H9 (cell line): ENCODE measurements around the gene ST8SIA5. TPM values are rescaled to one million over a fixed set of nuclear protein-coding genes. Genes with fewer than 3 reads are reported as not detected.

Experiments used
- DNase-seq: peaks from one replicate; pipeline ENCODE4 v3.0.0-alpha.2; 2017
- H2AFZ ChIP-seq: one replicate; pipeline ENCODE4 v1.6.1; 2013; ENCODE audit warnings: mild to moderate bottlenecking, low read length, control low read depth, moderate library complexity
- H2AK5ac ChIP-seq: 2 replicates; pipeline ENCODE4 v1.6.1; 2013; ENCODE audit warnings: low read length, control low read depth, mixed read lengths; ENCODE audit not compliant: insufficient read length
- H2BK120ac ChIP-seq: one replicate; pipeline ENCODE4 v1.6.1; 2013; ENCODE audit warnings: low read depth, mild to moderate bottlenecking, low read length, control low read depth, inconsistent platforms; ENCODE audit not compliant: poor library complexity, severe bottlenecking
- H2BK12ac ChIP-seq: 2 replicates; pipeline ENCODE4 v1.6.1; 2013; ENCODE audit warnings: low read length, control low read depth, mixed read lengths, low read depth; ENCODE audit not compliant: insufficient read length
- H2BK15ac ChIP-seq: 2 replicates; pipeline ENCODE4 v1.6.1; 2013; ENCODE audit warnings: low read depth, low read length, control low read depth
- H2BK20ac ChIP-seq: one replicate; pipeline ENCODE4 v1.6.1; 2013; ENCODE audit warnings: low read depth, mild to moderate bottlenecking, low read length, control low read depth, inconsistent platforms; ENCODE audit not compliant: poor library complexity, severe bottlenecking
- H2BK5ac ChIP-seq: 2 replicates; pipeline ENCODE4 v1.6.1; 2013; ENCODE audit warnings: low read length, control low read depth, mixed read lengths; ENCODE audit not compliant: insufficient read length
- H3K14ac ChIP-seq: 2 replicates; pipeline ENCODE4 v1.6.1; 2013; ENCODE audit warnings: low read length, control low read depth; ENCODE audit not compliant: insufficient read depth
- H3K18ac ChIP-seq: 2 replicates; pipeline ENCODE4 v1.6.1; 2013; ENCODE audit warnings: low read depth, mild to moderate bottlenecking, mixed read lengths, low read length, control low read depth; ENCODE audit not compliant: insufficient read length
- H3K23ac ChIP-seq: 2 replicates; pipeline ENCODE4 v1.6.1; 2013; ENCODE audit warnings: low read length, control low read depth, mixed read lengths, low read depth; ENCODE audit not compliant: insufficient read length
- H3K23me2 ChIP-seq: 2 replicates; pipeline ENCODE4 v1.6.1; 2013; ENCODE audit warnings: low read depth, mild to moderate bottlenecking, mixed read lengths, low read length, control low read depth; ENCODE audit not compliant: insufficient read length, poor library complexity, severe bottlenecking
- H3K27ac ChIP-seq: 2 replicates; pipeline ENCODE4 v1.5.1; 2013; ENCODE audit warnings: low read length, control low read depth, mixed read lengths, low read depth; ENCODE audit not compliant: insufficient read length
- H3K27me3 ChIP-seq: 2 replicates; pipeline ENCODE4 v1.6.1; 2013; ENCODE audit warnings: low read length, control low read depth, inconsistent platforms; ENCODE audit not compliant: insufficient read depth
- H3K4ac ChIP-seq: 2 replicates; pipeline ENCODE4 v1.6.1; 2013; ENCODE audit warnings: low read depth, mild to moderate bottlenecking, control low read depth, inconsistent platforms, low read length, moderate library complexity
- H3K4me1 ChIP-seq: 2 replicates; pipeline ENCODE4 v1.6.1; 2013; ENCODE audit warnings: low read length, control low read depth, inconsistent platforms; ENCODE audit not compliant: insufficient read depth
- H3K4me2 ChIP-seq: 2 replicates; pipeline ENCODE4 v1.6.1; 2013; ENCODE audit warnings: low read length, control low read depth, mixed read lengths; ENCODE audit not compliant: insufficient read length, insufficient read depth
- H3K56ac ChIP-seq: 2 replicates; pipeline ENCODE4 v1.6.1; 2013; ENCODE audit warnings: low read depth, mild to moderate bottlenecking, mixed read lengths, low read length, control low read depth; ENCODE audit not compliant: insufficient read length
- H3K79me1 ChIP-seq: 2 replicates; pipeline ENCODE4 v1.6.1; 2013; ENCODE audit warnings: low read depth, mild to moderate bottlenecking, moderate library complexity, low read length, control low read depth, inconsistent platforms; ENCODE audit not compliant: insufficient read depth, poor library complexity, severe bottlenecking
- H3K79me2 ChIP-seq: 2 replicates; pipeline ENCODE4 v1.6.1; 2013; ENCODE audit warnings: low read length, control low read depth, inconsistent platforms; ENCODE audit not compliant: insufficient read depth
- H3K9ac ChIP-seq: 2 replicates; pipeline ENCODE4 v1.6.1; 2013; ENCODE audit warnings: low read length, control low read depth, mixed read lengths; ENCODE audit not compliant: insufficient read length; ENCODE audit errors: extremely low read depth
- H3K9me3 ChIP-seq: one replicate; pipeline ENCODE4 v1.6.1; 2013; ENCODE audit warnings: low read depth, low read length, inconsistent platforms; ENCODE audit not compliant: control insufficient read depth
- H3T11ph ChIP-seq: one replicate; pipeline ENCODE4 v1.6.1; 2013; ENCODE audit warnings: mild to moderate bottlenecking, low read length, control low read depth, inconsistent platforms
- H4K20me1 ChIP-seq: one replicate; pipeline ENCODE4 v1.6.1; 2013; ENCODE audit not compliant: control insufficient read depth, insufficient read length, insufficient read depth
- H4K5ac ChIP-seq: 2 replicates; pipeline ENCODE4 v1.6.1; 2013; ENCODE audit warnings: low read depth, mild to moderate bottlenecking, mixed read lengths, low read length, control low read depth; ENCODE audit not compliant: insufficient read length
- H4K8ac ChIP-seq: replicated peaks from 2 replicates; pipeline ENCODE4 v1.6.1; 2013; ENCODE audit warnings: low read length, control low read depth, mixed read lengths, low read depth; ENCODE audit not compliant: insufficient read length
- H4K91ac ChIP-seq: 2 replicates; pipeline ENCODE4 v1.6.1; 2013; ENCODE audit warnings: low read depth, mild to moderate bottlenecking, moderate library complexity, mixed read lengths, low read length, control low read depth; ENCODE audit not compliant: insufficient read length
- H3K27ac Mint-ChIP-seq, 3 experiments: 2 replicates in 2 of 3; 3 replicates in 1 of 3; pipeline ENCODE4 v1.8.0; 2020 to 2021; ENCODE audit warnings: mixed read lengths in 3 of 3, mild to moderate bottlenecking in 1 of 3, moderate library complexity in 1 of 3
- H3K27me3 Mint-ChIP-seq: 2 replicates; pipeline ENCODE4 v1.8.0; 2021; ENCODE audit warnings: low read depth, mild to moderate bottlenecking, moderate library complexity, mixed read lengths
- H3K36me3 Mint-ChIP-seq, 3 experiments: 2 replicates in 2 of 3; 3 replicates in 1 of 3; pipeline ENCODE4 v1.8.0; 2020 to 2021; ENCODE audit warnings: low read depth in 3 of 3, mixed read lengths in 3 of 3; ENCODE audit not compliant: insufficient read depth in 1 of 3
- H3K4me1 Mint-ChIP-seq, 2 experiments: 2 replicates each; pipeline ENCODE4 v1.8.0; 2020; ENCODE audit warnings: mixed read lengths in 2 of 2
- H3K4me3 Mint-ChIP-seq, 2 experiments: 2 replicates in 1 of 2; 3 replicates in 1 of 2; pipeline ENCODE4 v1.8.0; 2020 to 2021; ENCODE audit warnings: mild to moderate bottlenecking in 2 of 2, mixed read lengths in 2 of 2, moderate library complexity in 1 of 2
- H3K9me3 Mint-ChIP-seq, 2 experiments: 2 replicates in 1 of 2; 3 replicates in 1 of 2; pipeline ENCODE4 v1.8.0; 2020; ENCODE audit warnings: mild to moderate bottlenecking in 2 of 2, mixed read lengths in 2 of 2, moderate library complexity in 1 of 2
- CTCF ChIP-seq: fragments of 200-600 bp; sonication (generic); conservative IDR thresholded peaks from 3 replicates; pipeline ENCODE4 v1.8.0; 2021; ENCODE audit warnings: antibody characterized with exemption, mild to moderate bottlenecking
- WGBS: extraction: QIAGEN DNeasy Blood & Tissue Kit; methylation state at CpG from one replicate; pipeline ENCODE4 v1.1.7; 2013; ENCODE audit warnings: missing lambda C conversion rate, low lambda C conversion rate, mixed read lengths; ENCODE audit not compliant: insufficient read length; ENCODE audit errors: extremely low coverage; 5-methylcytosine and 5-hydroxymethylcytosine counted together
- total RNA-seq: library from RNA; stranded (reverse); gene quantifications from 2 replicates; pipeline ENCODE4 v1.2.1, GENCODE V29; 2021

ST8SIA5 gene
- total RNA-seq, 1 experiment from 2014 or later = 0.63 TPM

GRCh38 chr18:46723856-46724415 lies 32.9 kb downstream of the ST8SIA5 start:
- Histone ChIP-seq H3K18ac (no peak overlapping the region), H2AK5ac (no peak overlapping the region), H3K27me3 (no peaks in the 10 kb centered on the region), H3K4me1 (peaks cover 3% of the 10 kb centered on the region; the same call in 1 of the 2 replicates), H3K23ac (no peak overlapping the region), H3K56ac (no peak overlapping the region), H3K79me1 (no peaks in the 10 kb centered on the region), H3K9ac (no peak overlapping the region), H4K91ac (no peak overlapping the region), H3K27ac (no peak overlapping the region), H3T11ph (no peak overlapping the region), H4K20me1 (no peaks in the 10 kb centered on the region), H3K9me3 (no peaks in the 10 kb centered on the region), H2BK120ac (no peak overlapping the region), H2BK12ac (no peak overlapping the region), H3K4me2 (no peak overlapping the region), H2BK5ac (no peak overlapping the region), H3K4ac (no peak overlapping the region), H3K14ac (no peak overlapping the region), H3K79me2 (no peaks in the 10 kb centered on the region), H2BK15ac (no peak overlapping the region), H4K5ac (no peak overlapping the region), H4K8ac (no peak overlapping the region), H3K23me2 (no peaks in the 10 kb centered on the region), H2BK20ac (no peak overlapping the region), H2AFZ (no peak overlapping the region)
- H3K27ac Mint-ChIP-seq = peak overlapping the region in 1 of 3 experiments; percentile 92; a peak in 2 of 7 replicates
- TF ChIP-seq CTCF = no peak
- no CpG with 5 or more reads among the region's 4 CpGs for WGBS
- H3K4me3 Mint-ChIP-seq = no peak overlapping the region
- H3K36me3 Mint-ChIP-seq = no peaks in the 10 kb centered on the region; a peak in 2 of 7 replicates
- H3K4me1 Mint-ChIP-seq = peaks cover 4 to 7% of the 10 kb centered on the region in 2 experiments; a peak in 3 of 4 replicates
- H3K9me3 Mint-ChIP-seq = peaks cover 0 to 2% of the 10 kb centered on the region in 2 experiments; a peak in 3 of 5 replicates
- no peaks in the 10 kb centered on the region; the same call in none of the 2 replicates for H3K27me3 Mint-ChIP-seq
- DNase-seq = no peak
